OCI-LY7 (cell line): ENCODE data around the gene DUSP7.

Experiments used
- EZH2phosphoT487 ChIP-seq: fragments of 200-600 bp; sonication (generic); IDR thresholded peaks from 2 replicates; pipeline ENCODE4 v1.6.1; 2018; ENCODE audit warnings: low read depth, borderline replicate concordance, mild to moderate bottlenecking, mixed run types, antibody characterized with exemption, low read length, moderate library complexity, mixed read lengths
- TF ChIP-seq, protein P1 (sequence below): fragments of 200-600 bp; sonication (generic); conservative IDR thresholded peaks from 2 replicates; pipeline ENCODE4 v1.5.1; 2014; ENCODE audit warnings: mild to moderate bottlenecking, antibody characterized with exemption, low read length, moderate library complexity, mixed read lengths

DNA sequence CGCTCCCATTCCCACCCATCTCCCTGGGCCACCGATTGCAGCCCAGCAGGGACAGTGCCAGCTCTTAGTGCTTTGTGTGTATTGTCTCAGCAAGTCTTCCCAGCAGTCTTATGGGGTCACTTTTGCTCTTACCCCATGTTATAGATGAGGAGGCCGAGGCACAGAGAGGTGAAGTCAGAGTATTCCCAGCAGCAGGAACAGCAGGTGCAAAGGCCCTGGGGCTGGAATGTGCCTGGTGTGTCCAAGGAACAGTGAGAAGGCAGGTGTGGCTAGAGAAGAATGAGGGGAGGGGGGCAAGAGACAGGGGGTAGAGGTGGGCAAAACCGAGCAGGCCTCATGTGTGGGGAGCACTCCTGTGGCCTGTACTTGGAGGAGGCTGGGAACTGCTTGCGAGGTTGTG lies 12.8 kb upstream of the DUSP7 start:
- TF ChIP-seq, protein P1, sequence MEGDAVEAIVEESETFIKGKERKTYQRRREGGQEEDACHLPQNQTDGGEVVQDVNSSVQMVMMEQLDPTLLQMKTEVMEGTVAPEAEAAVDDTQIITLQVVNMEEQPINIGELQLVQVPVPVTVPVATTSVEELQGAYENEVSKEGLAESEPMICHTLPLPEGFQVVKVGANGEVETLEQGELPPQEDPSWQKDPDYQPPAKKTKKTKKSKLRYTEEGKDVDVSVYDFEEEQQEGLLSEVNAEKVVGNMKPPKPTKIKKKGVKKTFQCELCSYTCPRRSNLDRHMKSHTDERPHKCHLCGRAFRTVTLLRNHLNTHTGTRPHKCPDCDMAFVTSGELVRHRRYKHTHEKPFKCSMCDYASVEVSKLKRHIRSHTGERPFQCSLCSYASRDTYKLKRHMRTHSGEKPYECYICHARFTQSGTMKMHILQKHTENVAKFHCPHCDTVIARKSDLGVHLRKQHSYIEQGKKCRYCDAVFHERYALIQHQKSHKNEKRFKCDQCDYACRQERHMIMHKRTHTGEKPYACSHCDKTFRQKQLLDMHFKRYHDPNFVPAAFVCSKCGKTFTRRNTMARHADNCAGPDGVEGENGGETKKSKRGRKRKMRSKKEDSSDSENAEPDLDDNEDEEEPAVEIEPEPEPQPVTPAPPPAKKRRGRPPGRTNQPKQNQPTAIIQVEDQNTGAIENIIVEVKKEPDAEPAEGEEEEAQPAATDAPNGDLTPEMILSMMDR: no peak
- TF ChIP-seq EZH2phosphoT487: no peak
